GM21526 (cell line): Measurements from ENCODE around the gene FFAR2.

Experiments used
- ATAC-seq: cut with Tn5 transposase; IDR thresholded peaks from one replicate; pipeline ENCODE4 v1.9.1; 2021; ENCODE audit warnings: moderate library complexity; ENCODE audit not compliant: unreplicated experiment, low FRiP score

Gene FFAR2

GRCh38 chr19:35478794-35479677 is 31.0 kb downstream of the FFAR2 start:
- ATAC-seq = no peak

- no peak for ATAC-seq
Observed at GRCh38 chr19:35483089-35483488, 35.0 kb downstream of the FFAR2 start.

- no peak for ATAC-seq
Observed at GRCh38 chr19:35484252-35485036, 36.4 kb downstream of the FFAR2 start.

DNA sequence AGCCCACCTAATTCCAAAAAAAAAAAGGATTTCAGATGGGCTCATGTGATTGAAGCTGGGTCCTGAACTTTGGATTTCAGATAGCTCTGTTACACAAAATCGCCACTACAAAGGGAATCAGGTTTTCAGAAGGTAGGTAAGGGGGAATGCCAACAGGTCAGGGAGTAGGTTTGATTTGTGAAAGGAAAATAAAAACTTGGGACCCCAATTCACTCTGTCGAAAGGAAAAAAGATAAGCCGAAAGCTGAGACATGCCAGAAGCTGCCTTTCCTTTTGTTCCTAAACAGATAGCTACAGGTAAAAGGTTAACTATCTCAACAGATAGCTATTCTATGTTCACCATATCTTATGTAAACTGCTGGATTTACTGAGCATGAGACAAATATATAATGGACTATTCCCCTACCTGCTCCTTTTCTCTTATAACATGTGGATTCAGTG is 38.2 kb downstream of the FFAR2 start:
- ATAC-seq = no peak

- ATAC-seq = no peak
Observed at GRCh38 chr19:35487656-35488182, 39.7 kb downstream of the FFAR2 start.

DNA sequence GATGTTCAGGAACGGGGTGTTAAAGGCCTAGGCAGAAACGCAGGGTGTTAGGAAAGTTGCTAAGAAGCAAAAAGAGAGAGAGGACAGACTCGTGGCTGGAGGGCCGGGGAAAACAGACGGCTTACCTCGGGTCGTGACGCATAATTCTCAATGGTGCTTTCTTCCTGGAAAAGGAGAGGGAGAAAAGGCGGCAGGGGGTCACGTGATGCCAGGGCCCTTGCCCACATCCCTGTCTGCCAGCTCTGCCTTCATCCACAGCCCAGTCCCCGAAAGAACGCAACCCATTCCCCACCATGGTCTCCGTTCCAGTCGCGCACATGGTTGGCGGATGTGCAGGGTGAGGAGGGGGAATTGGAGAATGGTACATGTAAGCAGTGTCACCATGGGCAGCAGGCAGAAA is 40.6 kb downstream of the FFAR2 start:
- ATAC-seq = no peak

DNA sequence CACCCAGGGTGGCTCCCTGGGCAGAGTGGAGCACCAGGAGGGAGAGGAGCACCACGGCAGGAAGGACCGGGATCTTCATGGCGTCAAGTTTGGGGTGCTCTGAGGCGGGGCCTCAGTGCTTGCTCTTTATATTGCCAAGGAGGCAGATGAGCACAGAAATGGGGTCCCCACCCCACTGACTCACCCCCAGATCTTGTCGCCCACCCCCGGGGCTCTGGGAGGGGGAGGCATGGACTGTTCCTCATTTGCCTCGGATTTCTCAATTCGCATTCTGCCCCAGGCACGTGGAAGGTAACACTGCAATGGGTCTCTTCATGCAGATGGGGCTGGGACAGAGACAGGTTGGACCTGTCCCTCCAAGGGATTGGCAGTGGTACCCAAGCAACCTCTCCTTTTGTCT is 42.3 kb downstream of the FFAR2 start, which contains the start of gene KRTDAP:
Gene KRTDAP (minus strand): TSS at position 101 of the 400 bp plus-strand sequence. CDS start 22 bp downstream, at position 79.
- ATAC-seq = no peak

DNA sequence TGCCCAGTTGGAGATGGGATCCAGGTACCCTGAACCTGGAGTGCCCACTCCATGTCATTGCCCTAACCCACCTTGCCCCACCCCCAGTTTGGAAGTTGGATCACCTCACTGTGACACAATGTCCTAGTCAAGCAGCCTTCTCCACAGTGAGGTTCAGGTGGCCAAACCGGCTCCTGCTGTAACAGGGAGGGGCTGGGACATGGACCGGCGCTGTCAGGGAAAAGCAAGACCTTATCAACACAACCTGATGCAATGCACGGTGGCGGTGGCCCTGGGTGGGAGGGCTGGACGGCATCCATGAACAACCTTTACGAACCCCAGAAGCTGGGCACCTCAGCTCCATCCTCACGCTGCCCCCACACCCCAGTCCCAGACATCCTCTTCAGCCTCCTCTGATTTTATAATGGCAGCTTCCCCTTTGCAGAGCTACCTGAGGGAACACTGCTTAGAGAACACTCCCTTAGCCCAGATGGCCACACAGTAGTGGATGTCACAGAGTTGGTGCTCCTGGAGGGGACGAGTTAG is 43.8 kb downstream of the FFAR2 start:
- ATAC-seq = no peak

DNA sequence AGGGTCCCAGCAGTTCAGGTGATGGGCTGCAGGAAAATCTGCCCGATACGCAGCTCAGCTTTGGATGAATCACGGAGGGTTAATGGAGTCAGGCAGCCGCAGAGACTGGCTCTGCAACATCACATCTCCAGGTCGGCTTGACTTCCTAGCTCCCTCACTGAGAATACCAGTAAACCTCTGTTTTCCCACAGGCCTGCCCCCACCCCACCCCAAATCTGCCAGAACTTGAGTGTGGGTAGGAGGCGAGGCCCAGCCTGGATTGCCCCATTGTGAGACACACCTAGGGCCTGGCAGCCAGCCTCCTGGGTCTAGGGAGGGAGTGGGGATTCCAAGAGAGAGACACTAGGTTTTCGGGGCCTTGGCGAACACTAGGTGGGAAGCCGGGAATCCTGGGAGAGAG is 45.9 kb downstream of the FFAR2 start:
- ATAC-seq = no peak

DNA sequence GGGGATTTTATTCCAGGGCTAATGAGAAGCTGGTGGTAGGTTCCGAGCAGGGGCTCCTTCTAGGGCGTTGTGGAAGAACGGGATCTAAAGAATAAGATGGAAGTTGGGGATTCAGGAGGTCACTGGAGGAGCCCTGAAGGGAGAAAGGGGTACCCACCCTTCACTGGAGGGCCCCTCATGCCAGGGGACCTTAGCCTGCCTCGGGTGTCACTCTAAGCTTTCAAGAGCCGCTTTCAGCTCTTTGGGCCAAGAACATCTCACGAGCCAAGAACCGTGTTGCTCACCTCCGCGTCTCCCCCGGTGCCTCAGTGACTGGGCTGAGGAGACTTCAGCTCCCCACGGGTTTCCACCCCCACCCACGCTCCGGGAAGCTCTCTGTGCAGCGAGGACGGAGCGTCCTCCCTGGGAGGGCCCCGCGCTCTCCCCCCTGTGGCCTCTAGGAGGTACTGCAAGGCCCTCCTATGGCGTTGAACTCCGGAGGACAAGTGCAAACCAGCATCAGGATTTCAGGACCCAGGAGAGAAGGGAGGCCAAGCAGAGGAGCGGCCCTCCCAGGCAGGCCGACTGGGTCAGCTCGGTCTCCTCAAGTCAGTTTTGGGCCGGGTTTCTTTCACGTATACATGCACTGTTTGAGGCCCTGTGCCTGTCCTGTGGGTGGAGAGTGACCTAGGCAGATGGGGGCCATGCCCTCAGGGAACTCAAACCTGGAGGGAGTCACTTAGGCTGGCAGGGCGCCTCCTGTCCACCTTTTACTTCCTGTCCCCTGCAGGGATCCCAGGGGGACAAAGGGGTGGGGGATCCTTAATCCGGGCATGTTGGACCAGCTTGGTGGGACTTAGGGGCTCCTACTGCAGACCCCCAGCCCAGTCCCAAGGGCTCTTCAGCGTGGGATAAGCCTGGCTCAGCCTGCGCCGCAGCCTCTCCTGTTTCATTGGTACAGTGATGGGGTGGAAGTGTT is 47.3 kb downstream of the FFAR2 start:
- no peak for ATAC-seq

GRCh38 chr19:35497406-35497805 is 49.3 kb downstream of the FFAR2 start:
- no peak for ATAC-seq

GRCh38 chr19:35498220-35498619 is 50.2 kb downstream of the FFAR2 start:
- ATAC-seq = no peak

GRCh38 chr19:35498984-35499527 is 51.0 kb downstream of the FFAR2 start:
- ATAC-seq = no peak

DNA sequence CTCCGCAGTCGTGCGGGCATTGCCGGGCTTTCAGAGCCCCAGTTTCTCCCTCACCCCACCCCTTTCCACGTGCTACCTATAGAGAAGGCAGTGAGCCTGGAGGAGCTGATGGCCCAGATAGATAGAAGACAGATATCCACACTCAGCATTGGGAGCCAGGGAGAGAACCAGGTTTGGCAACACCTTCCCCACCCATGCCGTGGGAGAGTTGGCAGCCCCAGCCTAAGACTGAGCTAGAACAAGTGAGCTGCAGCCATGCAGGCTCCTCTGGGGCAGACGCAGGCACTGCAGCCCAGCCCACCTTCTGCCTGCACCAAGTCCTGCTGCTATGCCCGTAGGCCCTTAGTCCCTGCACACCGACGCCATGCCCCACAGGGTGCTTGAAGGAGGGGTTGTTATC is 52.6 kb downstream of the FFAR2 start:
- no peak for ATAC-seq
